ENCODE measurements around the gene ASAP3. TPM values are rescaled to one million over a fixed set of nuclear protein-coding genes. Genes with fewer than 3 reads are reported as not detected.

ASAP3 gene
- total RNA-seq, 1 donor: 107 TPM

DNA sequence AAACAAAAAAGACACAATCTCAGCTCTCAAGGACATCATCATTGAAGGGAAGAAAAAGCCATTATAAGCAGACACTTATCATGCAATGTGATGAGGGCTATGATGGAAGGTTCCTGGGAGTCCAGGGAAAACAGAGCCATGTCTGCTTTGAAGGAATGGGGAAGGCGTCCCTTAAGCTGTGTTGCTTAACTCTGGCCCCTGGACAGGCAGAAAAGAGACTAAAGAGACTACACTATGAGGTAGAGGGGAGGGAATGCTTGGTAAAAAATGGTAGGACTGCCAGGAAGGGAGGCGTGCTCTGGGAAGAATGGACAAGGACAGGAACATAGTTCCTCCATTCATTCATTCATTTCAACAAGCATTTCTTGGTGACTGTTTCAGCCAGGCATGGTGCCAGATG lies 21.2 kb downstream of the ASAP3 start:
- TF ChIP-seq, protein P1, sequence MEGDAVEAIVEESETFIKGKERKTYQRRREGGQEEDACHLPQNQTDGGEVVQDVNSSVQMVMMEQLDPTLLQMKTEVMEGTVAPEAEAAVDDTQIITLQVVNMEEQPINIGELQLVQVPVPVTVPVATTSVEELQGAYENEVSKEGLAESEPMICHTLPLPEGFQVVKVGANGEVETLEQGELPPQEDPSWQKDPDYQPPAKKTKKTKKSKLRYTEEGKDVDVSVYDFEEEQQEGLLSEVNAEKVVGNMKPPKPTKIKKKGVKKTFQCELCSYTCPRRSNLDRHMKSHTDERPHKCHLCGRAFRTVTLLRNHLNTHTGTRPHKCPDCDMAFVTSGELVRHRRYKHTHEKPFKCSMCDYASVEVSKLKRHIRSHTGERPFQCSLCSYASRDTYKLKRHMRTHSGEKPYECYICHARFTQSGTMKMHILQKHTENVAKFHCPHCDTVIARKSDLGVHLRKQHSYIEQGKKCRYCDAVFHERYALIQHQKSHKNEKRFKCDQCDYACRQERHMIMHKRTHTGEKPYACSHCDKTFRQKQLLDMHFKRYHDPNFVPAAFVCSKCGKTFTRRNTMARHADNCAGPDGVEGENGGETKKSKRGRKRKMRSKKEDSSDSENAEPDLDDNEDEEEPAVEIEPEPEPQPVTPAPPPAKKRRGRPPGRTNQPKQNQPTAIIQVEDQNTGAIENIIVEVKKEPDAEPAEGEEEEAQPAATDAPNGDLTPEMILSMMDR (IDR thresholded peaks at IDR 0.05; ENCODE audit: extremely low read depth, low read depth, low read length): no peak
- DNase-seq (ENCODE audit: insufficient read length, low spot score, missing footprints): no peak
- Histone ChIP-seq H3K4me2 (ENCODE audit: insufficient read depth, low read length) (no peak overlapping the region), H3K9me3 (ENCODE audit: low read depth, low read length) (no peaks in the 10 kb centered on the region), H2AFZ (ENCODE audit: low read length) (no peak overlapping the region), H3K27me3 (ENCODE audit: insufficient read depth, low read length) (no peaks in the 10 kb centered on the region), H3K79me2 (ENCODE audit: insufficient read depth, low read length) (peaks cover 5% of the 10 kb centered on the region), H3K4me3 (ENCODE audit: insufficient read depth, low read length) (no peak overlapping the region), H3K36me3 (ENCODE audit: insufficient read depth, low read length) (no peaks in the 10 kb centered on the region), H3K27ac (ENCODE audit: low read depth, low read length) (no peak overlapping the region), H4K20me1 (ENCODE audit: insufficient read depth, low read length) (peaks cover 9% of the 10 kb centered on the region), H3K4me1 (ENCODE audit: insufficient read depth, low read length) (peaks cover 4% of the 10 kb centered on the region)

DNA sequence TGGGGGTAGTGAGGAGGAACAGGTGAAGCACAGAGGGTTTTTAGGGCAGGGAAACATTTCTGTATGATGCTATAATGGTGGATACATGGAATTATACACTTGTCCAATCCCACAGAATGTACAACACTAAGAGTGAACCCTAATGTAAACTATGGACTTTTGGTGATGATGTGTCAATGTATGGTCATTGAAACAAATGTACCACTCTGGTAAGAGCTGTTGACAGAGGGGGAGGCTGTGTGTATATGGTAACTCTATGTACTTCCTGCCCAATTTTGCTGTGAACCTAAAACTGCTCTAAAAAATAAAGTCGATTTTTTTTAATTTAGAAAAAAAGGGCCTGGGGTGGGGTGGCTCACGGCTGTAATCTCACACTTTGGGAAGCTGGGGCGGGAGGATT lies 22.9 kb downstream of the ASAP3 start:
- no peaks in the 10 kb centered on the region for H3K36me3 ChIP-seq (ENCODE audit: insufficient read depth, low read length)
- peaks cover 5% of the 10 kb centered on the region for H3K79me2 ChIP-seq (ENCODE audit: insufficient read depth, low read length)
- peaks cover 18% of the 10 kb centered on the region for H4K20me1 ChIP-seq (ENCODE audit: insufficient read depth, low read length)
- H2AFZ ChIP-seq (ENCODE audit: low read length): no peak overlapping the region
- no peak overlapping the region for H3K4me2 ChIP-seq (ENCODE audit: insufficient read depth, low read length)
- no peak overlapping the region for H3K4me3 ChIP-seq (ENCODE audit: insufficient read depth, low read length)
- TF ChIP-seq, protein P1 (IDR thresholded peaks at IDR 0.05; ENCODE audit: extremely low read depth, low read depth, low read length): no peak
- no peaks in the 10 kb centered on the region for H3K9me3 ChIP-seq (ENCODE audit: low read depth, low read length)
- H3K4me1 ChIP-seq (ENCODE audit: insufficient read depth, low read length): peaks cover 13% of the 10 kb centered on the region
- DNase-seq (ENCODE audit: insufficient read length, low spot score, missing footprints): no peak
- no peaks in the 10 kb centered on the region for H3K27me3 ChIP-seq (ENCODE audit: insufficient read depth, low read length)
- no peak overlapping the region for H3K27ac ChIP-seq (ENCODE audit: low read depth, low read length)

DNA sequence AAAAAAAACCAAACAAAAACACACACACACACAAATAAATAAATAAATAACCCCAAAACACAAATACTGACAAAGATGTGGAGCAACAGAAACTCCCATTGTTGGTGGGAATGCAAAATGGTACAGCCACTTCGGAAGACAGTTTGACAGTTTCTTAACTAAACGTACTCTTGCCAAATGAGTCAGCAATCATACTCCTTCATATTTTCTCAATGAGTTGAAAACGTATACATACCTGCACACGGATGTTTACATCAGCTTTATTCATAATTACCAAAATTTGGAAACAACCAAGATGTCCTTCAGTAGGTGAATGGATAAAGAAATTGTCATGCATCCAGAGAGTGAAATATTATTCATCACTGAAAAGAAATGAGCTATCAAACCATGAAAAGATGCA lies 23.5 kb downstream of the ASAP3 start:
- H3K4me1 ChIP-seq (ENCODE audit: insufficient read depth, low read length): peaks cover 16% of the 10 kb centered on the region

DNA sequence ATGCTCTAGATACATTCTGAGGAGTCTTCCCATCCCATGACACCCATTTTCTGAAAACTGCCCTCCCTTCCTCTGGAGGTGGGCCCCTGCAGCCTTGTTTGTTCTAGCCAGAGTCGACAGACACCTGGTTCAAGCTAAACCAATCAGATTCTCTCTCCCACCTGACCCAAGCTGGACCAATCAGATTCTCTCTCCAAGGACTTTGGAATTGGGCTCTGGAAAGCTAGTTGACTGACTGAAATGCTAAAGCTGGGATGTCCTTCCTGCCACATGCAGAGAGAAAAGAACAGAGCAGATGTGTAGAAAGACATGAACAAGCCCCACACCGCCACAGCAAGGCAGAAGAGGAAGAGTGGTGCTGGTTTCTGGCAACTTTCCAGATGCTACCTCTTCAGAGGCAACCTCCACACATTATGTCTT lies 24.6 kb downstream of the ASAP3 start:
- TF ChIP-seq, protein P1 (IDR thresholded peaks at IDR 0.05; ENCODE audit: extremely low read depth, low read depth, low read length): no peak
- no peaks in the 10 kb centered on the region for H3K79me2 ChIP-seq (ENCODE audit: insufficient read depth, low read length)
- peaks cover 16% of the 10 kb centered on the region for H3K4me1 ChIP-seq (ENCODE audit: insufficient read depth, low read length)
- H2AFZ ChIP-seq (ENCODE audit: low read length): no peak overlapping the region
- H3K4me3 ChIP-seq (ENCODE audit: insufficient read depth, low read length): no peak overlapping the region
- no peaks in the 10 kb centered on the region for H3K27me3 ChIP-seq (ENCODE audit: insufficient read depth, low read length)
- H3K27ac ChIP-seq (ENCODE audit: low read depth, low read length): no peak overlapping the region
- H3K9me3 ChIP-seq (ENCODE audit: low read depth, low read length): no peaks in the 10 kb centered on the region
- H3K36me3 ChIP-seq (ENCODE audit: insufficient read depth, low read length): peaks cover 4% of the 10 kb centered on the region
- peaks cover 20% of the 10 kb centered on the region for H4K20me1 ChIP-seq (ENCODE audit: insufficient read depth, low read length)
- DNase-seq (ENCODE audit: insufficient read length, low spot score, missing footprints): no peak
- H3K4me2 ChIP-seq (ENCODE audit: insufficient read depth, low read length): no peak overlapping the region

More for the DNA sequence above, 23.5 kb downstream of the ASAP3 start:
- Histone ChIP-seq H3K27me3 (ENCODE audit: insufficient read depth, low read length) (no peaks in the 10 kb centered on the region), H3K9me3 (ENCODE audit: low read depth, low read length) (no peaks in the 10 kb centered on the region), H2AFZ (ENCODE audit: low read length) (no peak overlapping the region), H3K4me3 (ENCODE audit: insufficient read depth, low read length) (no peak overlapping the region), H4K20me1 (ENCODE audit: insufficient read depth, low read length) (peaks cover 22% of the 10 kb centered on the region), H3K79me2 (ENCODE audit: insufficient read depth, low read length) (no peaks in the 10 kb centered on the region), H3K4me2 (ENCODE audit: insufficient read depth, low read length) (no peak overlapping the region), H3K36me3 (ENCODE audit: insufficient read depth, low read length) (no peaks in the 10 kb centered on the region), H3K27ac (ENCODE audit: low read depth, low read length) (no peak overlapping the region)
- TF ChIP-seq, protein P1 (IDR thresholded peaks at IDR 0.05; ENCODE audit: extremely low read depth, low read depth, low read length): no peak
- DNase-seq (ENCODE audit: insufficient read length, low spot score, missing footprints): no peak
